C4-2B (cell line): ENCODE results near the gene PRDM13.

ENCODE experiments used
- H3K27ac ChIP-seq: fragments of 450-650 bp; 2 replicates; pipeline ENCODE4 v1.5.1; 2017
- ZFX ChIP-seq: fragments of 450-650 bp; IDR thresholded peaks from 2 replicates; pipeline ENCODE4 v1.6.1; 2017
- TF ChIP-seq, protein P1 (sequence below): fragments of 450-650 bp; conservative IDR thresholded peaks from 2 replicates; pipeline ENCODE4 v1.5.1; 2017; ENCODE audit warnings: mild to moderate bottlenecking

Gene PRDM13

DNA sequence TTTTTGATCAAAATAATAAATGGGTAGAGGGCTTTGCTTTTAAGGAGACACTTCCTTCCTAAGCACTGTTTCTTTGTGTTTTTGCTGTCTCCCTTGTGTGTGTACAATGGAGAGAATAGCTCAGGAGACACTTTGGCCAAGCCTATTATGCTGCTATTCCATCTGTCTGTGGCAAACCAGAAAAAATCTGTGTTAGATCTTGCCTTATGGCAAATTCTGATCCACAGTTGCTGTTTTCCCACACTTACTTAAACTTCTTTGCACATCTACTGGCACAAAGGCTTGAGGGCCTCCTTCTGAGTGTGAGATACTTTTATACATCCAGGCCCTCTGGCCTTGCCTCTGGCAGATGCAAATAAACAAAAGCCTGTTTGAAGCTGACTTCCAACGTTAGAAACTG lies 53.6 kb downstream of the PRDM13 start:
- no peak for TF ChIP-seq ZFX
- TF ChIP-seq, protein P1, sequence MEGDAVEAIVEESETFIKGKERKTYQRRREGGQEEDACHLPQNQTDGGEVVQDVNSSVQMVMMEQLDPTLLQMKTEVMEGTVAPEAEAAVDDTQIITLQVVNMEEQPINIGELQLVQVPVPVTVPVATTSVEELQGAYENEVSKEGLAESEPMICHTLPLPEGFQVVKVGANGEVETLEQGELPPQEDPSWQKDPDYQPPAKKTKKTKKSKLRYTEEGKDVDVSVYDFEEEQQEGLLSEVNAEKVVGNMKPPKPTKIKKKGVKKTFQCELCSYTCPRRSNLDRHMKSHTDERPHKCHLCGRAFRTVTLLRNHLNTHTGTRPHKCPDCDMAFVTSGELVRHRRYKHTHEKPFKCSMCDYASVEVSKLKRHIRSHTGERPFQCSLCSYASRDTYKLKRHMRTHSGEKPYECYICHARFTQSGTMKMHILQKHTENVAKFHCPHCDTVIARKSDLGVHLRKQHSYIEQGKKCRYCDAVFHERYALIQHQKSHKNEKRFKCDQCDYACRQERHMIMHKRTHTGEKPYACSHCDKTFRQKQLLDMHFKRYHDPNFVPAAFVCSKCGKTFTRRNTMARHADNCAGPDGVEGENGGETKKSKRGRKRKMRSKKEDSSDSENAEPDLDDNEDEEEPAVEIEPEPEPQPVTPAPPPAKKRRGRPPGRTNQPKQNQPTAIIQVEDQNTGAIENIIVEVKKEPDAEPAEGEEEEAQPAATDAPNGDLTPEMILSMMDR: no peak
- H3K27ac ChIP-seq: no peak overlapping the region

DNA sequence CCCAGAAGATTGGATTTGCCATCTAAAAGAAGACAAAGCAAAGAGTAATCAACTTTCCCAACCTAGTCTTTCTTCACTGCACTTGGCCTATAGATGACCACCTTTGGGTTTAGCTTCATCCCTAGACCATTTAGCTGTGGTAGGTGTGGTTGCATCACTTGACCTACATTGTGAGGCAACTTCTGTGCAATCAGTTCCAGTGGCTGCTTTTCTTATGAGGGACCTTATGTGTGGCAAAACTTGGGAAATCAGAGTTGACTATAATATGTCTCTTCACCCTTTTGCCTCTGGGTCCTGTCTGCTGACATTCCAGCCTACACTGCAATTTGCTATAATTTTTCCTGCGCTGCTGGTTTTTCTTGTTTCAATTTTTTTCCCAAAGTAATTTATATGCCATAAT lies 55.2 kb downstream of the PRDM13 start:
- H3K27ac ChIP-seq: no peak overlapping the region
- TF ChIP-seq ZFX: no peak
- TF ChIP-seq, protein P1: no peak

DNA sequence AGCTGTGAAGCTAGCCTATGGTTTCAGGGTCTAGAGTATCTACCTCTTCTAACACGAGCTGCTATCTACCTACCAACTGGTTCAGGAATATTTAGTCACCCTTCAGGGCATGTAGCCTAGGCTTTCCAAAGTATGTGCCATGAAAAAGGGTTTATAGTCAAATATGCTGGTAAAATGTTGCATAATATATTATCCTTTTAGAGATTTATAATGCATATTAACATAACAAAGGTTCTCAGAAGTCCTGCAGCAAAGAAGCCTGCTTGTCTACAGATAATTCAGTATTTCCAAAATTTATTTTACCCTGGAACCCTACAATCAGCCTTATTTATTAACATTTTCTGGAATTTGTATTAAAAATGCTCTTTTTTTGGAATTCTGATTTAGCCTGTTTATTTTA lies 56.0 kb downstream of the PRDM13 start:
- TF ChIP-seq, protein P1: no peak
- no peak for TF ChIP-seq ZFX
- no peak overlapping the region for H3K27ac ChIP-seq
